Hepatocyte (in vitro differentiated cells): ENCODE results near the gene ORAI2.

Experiments
- CTCF ChIP-seq: fragments of 200-600 bp; sonication (generic); IDR thresholded peaks from 2 replicates; pipeline ENCODE4 v1.5.1; 2016; ENCODE audit warnings: antibody characterized with exemption, mild to moderate bottlenecking; ENCODE audit not compliant: poor library complexity
- EZH2 ChIP-seq: fragments of 200-600 bp; sonication (generic); IDR thresholded peaks from 2 replicates; pipeline ENCODE4 v1.6.1; 2016; ENCODE audit warnings: antibody characterized with exemption, mild to moderate bottlenecking, borderline replicate concordance

DNA sequence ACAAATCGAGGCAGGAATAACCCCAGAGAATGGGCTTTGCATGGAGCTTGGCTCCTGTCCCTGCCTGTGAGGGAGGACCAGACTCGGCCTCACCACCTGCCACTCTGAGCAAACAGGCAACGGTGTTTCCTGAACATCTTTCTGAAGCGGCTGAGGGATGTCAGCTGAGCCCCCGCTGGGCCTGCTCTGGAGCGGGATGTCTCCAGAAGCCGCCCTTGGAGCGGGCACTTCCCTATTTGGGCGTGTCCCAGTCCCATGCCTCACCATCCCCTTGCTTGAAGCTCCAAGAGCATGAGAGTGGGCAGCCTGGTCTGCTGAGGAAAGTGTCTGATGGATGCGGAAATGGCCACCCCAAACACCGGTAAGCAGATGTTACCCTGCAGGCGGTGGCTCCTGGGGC lies 21.1 kb downstream of the ORAI2 start:
- TF ChIP-seq CTCF (no peak), EZH2 (no peak)
